HepG2 (cell line): ENCODE measurements around the gene PEAR1. TPM values are rescaled to one million over a fixed set of nuclear protein-coding genes. Genes with fewer than 3 reads are reported as not detected.

Experiments used
- ATAC-seq: fragments of 200-7000 bp; cut with Tn5 transposase; 3 replicates; pipeline ENCODE4 v1.9.1; 2020; ENCODE audit warnings: mild to moderate bottlenecking, moderate library complexity
- BruUV-seq: library from RNA; stranded (reverse); fragments of 400-500 nt; replicated peaks from 2 replicates; lab custom pipeline; 2021; lab: Mats Ljungman, UMichigan
- CTCF ChIA-PET: fragments of 300-600 bp; formaldehyde crosslinking; extraction: SDS; loops from one replicate; lab custom pipeline; 2021; ENCODE audit warnings: low total read pairs, inconsistent platforms, low intra/inter-chr PET ratio; lab: Yijun Ruan, JAX
- POLR2A ChIA-PET: fragments of 350-600 bp; sonication (Branson Sonifier 250); formaldehyde crosslinking; loops from one replicate; lab custom pipeline; 2020; ENCODE audit warnings: antibody characterized with exemption, inconsistent platforms; lab: Yijun Ruan, JAX
- DNase-seq: peaks from one replicate; pipeline ENCODE4 v3.0.0-alpha.2; 2015; ENCODE audit warnings: low spot score
- FAIRE-seq: peaks from 3 replicates; lab custom pipeline; 2011; peaks lifted over from hg19 to GRCh38; lab: Jason Lieb, UNC
- H2AFZ ChIP-seq: one replicate; pipeline ENCODE4 v1.6.1; 2011; ENCODE audit warnings: low read length, inconsistent platforms
- H3K27ac ChIP-seq: fragments of 300-600 bp; 3 replicates; pipeline ENCODE4 v1.8.0; 2011; ENCODE audit warnings: mixed run types, mild to moderate bottlenecking, mixed read lengths, low read length, inconsistent platforms; ENCODE audit not compliant: insufficient read depth; ENCODE audit errors: extremely low read length
- H3K27me3 ChIP-seq, 2 experiments: fragments of 200-600 bp in 1 of 2; 2 replicates in 1 of 2; 3 replicates in 1 of 2; pipeline versions ENCODE4 v1.6.0 to v1.8.0; 2011; ENCODE audit warnings: low read length in 2 of 2, mild to moderate bottlenecking in 2 of 2, moderate library complexity in 2 of 2, inconsistent platforms in 1 of 2; ENCODE audit not compliant: insufficient read depth in 2 of 2, control insufficient read depth in 1 of 2
- H3K36me3 ChIP-seq, 2 experiments: fragments of 200-600 bp in 1 of 2; replicated peaks in 1 of 2; 2 replicates in 1 of 2; 3 replicates in 1 of 2; pipeline versions ENCODE4 v1.5.1 to v1.8.0; 2011; ENCODE audit warnings: low read length in 2 of 2, inconsistent platforms in 1 of 2; ENCODE audit not compliant: insufficient read depth in 2 of 2, control insufficient read depth in 1 of 2
- H3K4me1 ChIP-seq: 2 replicates; pipeline ENCODE4 v1.5.1; 2012; ENCODE audit warnings: low read length, inconsistent platforms; ENCODE audit not compliant: insufficient read depth
- H3K4me2 ChIP-seq: 2 replicates; pipeline ENCODE4 v1.6.0; 2011; ENCODE audit warnings: low read depth, low read length, inconsistent platforms
- H3K4me3 ChIP-seq, 3 experiments: fragments of 200-600 bp in 1 of 3; sonication (generic), shearing (Covaris generic) in 1 of 3; replicated peaks in 1 of 3; 2 replicates each; pipeline ENCODE4 v1.5.1; 2011 to 2016; ENCODE audit warnings: low read length in 3 of 3, inconsistent platforms in 2 of 3, low read depth in 2 of 3, mild to moderate bottlenecking in 2 of 3, control low read depth in 1 of 3, mixed read lengths in 1 of 3; ENCODE audit not compliant: insufficient read depth in 1 of 3
- H3K79me2 ChIP-seq: one replicate; pipeline ENCODE4 v1.6.1; 2011; ENCODE audit warnings: low read length, inconsistent platforms; ENCODE audit not compliant: insufficient read depth
- H3K9ac ChIP-seq: 2 replicates; pipeline ENCODE4 v1.6.0; 2011; ENCODE audit warnings: mild to moderate bottlenecking, low read depth, low read length, inconsistent platforms; ENCODE audit not compliant: insufficient read depth
- H3K9me3 ChIP-seq: 2 replicates; pipeline ENCODE4 v1.5.1; 2012; ENCODE audit warnings: mild to moderate bottlenecking, low read length
- H4K20me1 ChIP-seq: 2 replicates; pipeline ENCODE4 v1.6.0; 2011; ENCODE audit warnings: inconsistent platforms, mild to moderate bottlenecking, low read length, moderate library complexity; ENCODE audit not compliant: insufficient read depth
- ZC3H4 ChIP-seq: sonication (generic); formaldehyde crosslinking; IDR thresholded peaks from 2 replicates; pipeline ENCODE4 v1.4.0; 2020; ENCODE audit warnings: missing genetic modification reagents, borderline replicate concordance
- WGBS: methylation state at CpG from one replicate; pipeline ENCODE4 v1.1.6; 2017; ENCODE audit warnings: low lambda C conversion rate; 5-methylcytosine and 5-hydroxymethylcytosine counted together
- in situ Hi-C: cut with HindIII; loops from 2 replicates; pipeline ENCODE4 v1.10.0; 2017; ENCODE audit warnings: low pct_unique_long_range_greater_than_20kb; ENCODE audit not compliant: extremely low pct_ligation_motif_present
- intact Hi-C: fragments of 100-400 bp; cut with micrococcal nuclease; formaldehyde crosslinking; loops from one replicate; pipeline ENCODE4 v1.10.0; 2022; ENCODE audit not compliant: unreplicated experiment
- polyA plus RNA-seq, 8 experiments: library from polyadenylated mRNA; depleted of rRNA in 3 of 8; stranded (reverse) in 7 of 8; unstranded in 1 of 8; fragments of >200 nt; fragmentation: Illumina TruSeq in 4 of 8; extraction: Trizol in 4 of 8; gene quantifications; 2 replicates each; pipeline versions ENCODE4 v1.2.1 to v1.2.3, GENCODE V29; 2011 to 2016; ENCODE audit warnings: low read depth in 4 of 8, missing spikeins in 1 of 8, mixed read lengths in 1 of 8; ENCODE audit not compliant: insufficient read depth in 1 of 8
- total RNA-seq, 5 experiments: library from RNA; depleted of rRNA; stranded (reverse); fragments of >200 nt; fragmentation: Illumina TruSeq; extraction: Trizol; gene quantifications; 2 replicates each; pipeline ENCODE4 v1.2.3, GENCODE V29; 2016; ENCODE audit warnings: low read depth in 1 of 5
- TF ChIP-seq, protein P1 (sequence below): sonication (generic); formaldehyde crosslinking; IDR thresholded peaks from 2 replicates; pipeline ENCODE4 v1.5.0; 2020; ENCODE audit warnings: mild to moderate bottlenecking, missing genetic modification reagents, moderate library complexity

Gene PEAR1
- total and polyA plus RNA-seq, 2 of the 13 experiments (the other 11 are each of a cell fraction or from before 2014, with no cell fraction given): 0.27 to 0.41 TPM

DNA sequence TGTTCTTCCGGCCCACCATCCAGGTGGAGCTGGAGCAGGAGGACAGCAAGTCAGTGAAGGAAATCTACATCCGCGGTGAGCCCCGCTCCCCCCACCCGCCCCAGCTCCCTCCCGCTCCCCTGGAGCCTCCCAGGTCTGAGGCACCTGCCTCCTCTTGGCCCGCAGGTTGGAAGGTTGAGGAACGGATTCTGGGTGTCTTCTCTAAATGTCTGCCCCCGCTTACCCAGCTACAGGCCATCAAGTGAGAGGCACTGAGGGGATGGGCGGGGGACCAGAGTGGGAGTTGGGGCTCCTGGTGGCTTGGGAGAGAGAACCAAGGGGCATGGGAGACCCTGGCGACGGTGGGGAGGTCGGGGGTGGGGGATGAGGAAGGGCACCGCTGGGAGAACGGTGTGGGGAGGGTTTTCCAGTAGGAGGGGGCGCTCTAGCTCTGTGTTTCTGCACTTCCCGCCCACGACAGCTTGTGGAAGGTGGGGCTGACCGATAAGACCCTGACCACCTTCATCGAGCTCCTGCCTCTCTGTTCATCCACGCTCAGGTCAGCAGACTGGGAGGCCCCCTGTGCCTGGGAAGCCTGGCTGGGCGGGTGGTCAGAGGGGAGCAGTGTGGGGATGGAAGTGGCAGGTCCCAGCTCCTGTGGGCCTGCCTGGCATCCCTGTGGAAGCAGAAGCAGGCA, 31.1 kb downstream of the PEAR1 start:
- no peak overlapping the region for H3K9ac ChIP-seq
- WGBS: 37% methylated on average over 9 of the region's 22 CpGs
- H3K79me2 ChIP-seq: no peaks in the 10 kb centered on the region
- no peak overlapping the region for H2AFZ ChIP-seq
- BruUV-seq: no TSS peak
- 0 out of 2 replicates have a peak overlapping the region, but pooled peaks have one; percentile 39 for H3K4me2 ChIP-seq
- H3K27ac ChIP-seq: no peak overlapping the region
- no peak for DNase-seq
- ChIA-PET POLR2A (no interaction called here), CTCF (no interaction called here)
- no peaks in the 10 kb centered on the region for H3K36me3 ChIP-seq
- ATAC-seq: no peak
- peaks cover 25 to 93% of the 10 kb centered on the region in 2 experiments for H3K27me3 ChIP-seq
- H3K4me3 ChIP-seq: peak overlapping the region in 1 of 3 experiments; percentile 30; a peak in 1 of 6 replicates
- in situ Hi-C loops: loop anchor here (5.0 to 10.0 kb wide), 2 partner anchors 32 to 230 kb away; partner anchors contain the start of gene PEAR1
- 0 out of 2 replicates have a peak, but pooled peaks cover 4% of the 10 kb centered on the region for H4K20me1 ChIP-seq
- no peak for TF ChIP-seq ZC3H4 (CRISPR knock-in tag)
- TF ChIP-seq, protein P1, sequence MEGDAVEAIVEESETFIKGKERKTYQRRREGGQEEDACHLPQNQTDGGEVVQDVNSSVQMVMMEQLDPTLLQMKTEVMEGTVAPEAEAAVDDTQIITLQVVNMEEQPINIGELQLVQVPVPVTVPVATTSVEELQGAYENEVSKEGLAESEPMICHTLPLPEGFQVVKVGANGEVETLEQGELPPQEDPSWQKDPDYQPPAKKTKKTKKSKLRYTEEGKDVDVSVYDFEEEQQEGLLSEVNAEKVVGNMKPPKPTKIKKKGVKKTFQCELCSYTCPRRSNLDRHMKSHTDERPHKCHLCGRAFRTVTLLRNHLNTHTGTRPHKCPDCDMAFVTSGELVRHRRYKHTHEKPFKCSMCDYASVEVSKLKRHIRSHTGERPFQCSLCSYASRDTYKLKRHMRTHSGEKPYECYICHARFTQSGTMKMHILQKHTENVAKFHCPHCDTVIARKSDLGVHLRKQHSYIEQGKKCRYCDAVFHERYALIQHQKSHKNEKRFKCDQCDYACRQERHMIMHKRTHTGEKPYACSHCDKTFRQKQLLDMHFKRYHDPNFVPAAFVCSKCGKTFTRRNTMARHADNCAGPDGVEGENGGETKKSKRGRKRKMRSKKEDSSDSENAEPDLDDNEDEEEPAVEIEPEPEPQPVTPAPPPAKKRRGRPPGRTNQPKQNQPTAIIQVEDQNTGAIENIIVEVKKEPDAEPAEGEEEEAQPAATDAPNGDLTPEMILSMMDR: 0 out of 2 replicates have a peak, but pooled peaks have one; percentile 11
- FAIRE-seq: no peak
- peaks cover 16% of the 10 kb centered on the region; the same call in 1 of the 2 replicates for H3K4me1 ChIP-seq
- intact Hi-C loops: no loop called here
- H3K9me3 ChIP-seq: no peaks in the 10 kb centered on the region
